SJCRH30 (cell line): Measurements from ENCODE around the gene OR10G3. TPM values are rescaled to one million over a fixed set of nuclear protein-coding genes. Genes with fewer than 3 reads are reported as not detected.
"Not testable (repeated sequence)": the region's sequence is repeated elsewhere in the genome, so short reads cannot be mapped to it uniquely, and the experiment has no call there.

ENCODE experiments used
- DNase-seq, 2 experiments: peaks; one replicate each; pipeline ENCODE4 v3.0.0-alpha.2; 2015 to 2020
- H3K27ac ChIP-seq: fragments of 250-450 bp; sonication (Bioruptor Pico); 2 replicates; pipeline ENCODE4 v1.5.1; 2020; ENCODE audit warnings: mild to moderate bottlenecking, moderate library complexity
- H3K27me3 ChIP-seq: fragments of 250-450 bp; sonication (Bioruptor Pico); 2 replicates; pipeline ENCODE4 v1.5.1; 2020; ENCODE audit warnings: mild to moderate bottlenecking, moderate library complexity
- H3K36me3 ChIP-seq: fragments of 250-450 bp; sonication (Bioruptor Pico); 2 replicates; pipeline ENCODE4 v1.5.1; 2020; ENCODE audit warnings: mild to moderate bottlenecking, moderate library complexity
- H3K4me1 ChIP-seq: fragments of 250-450 bp; sonication (Bioruptor Pico); 2 replicates; pipeline ENCODE4 v1.5.1; 2020; ENCODE audit warnings: mild to moderate bottlenecking, moderate library complexity
- H3K4me3 ChIP-seq: fragments of 250-450 bp; sonication (Bioruptor Pico); 2 replicates; pipeline ENCODE4 v1.5.1; 2020; ENCODE audit warnings: mild to moderate bottlenecking, moderate library complexity
- H3K9me3 ChIP-seq: fragments of 250-450 bp; sonication (Bioruptor Pico); replicated peaks from 2 replicates; pipeline ENCODE4 v1.5.1; 2020; ENCODE audit warnings: mild to moderate bottlenecking, moderate library complexity
- total RNA-seq: library from RNA; depleted of rRNA; stranded (reverse); fragments of >200 nt; shearing (Covaris generic); gene quantifications from 2 replicates; pipeline ENCODE4 v1.2.3, GENCODE V29; 2014; rRNA removed

OR10G3 gene
- total RNA-seq: not detected in 2 replicates

- no peak for DNase-seq
- Histone ChIP-seq H3K36me3 (no peaks in the 10 kb centered on the region), H3K27ac (no peak within 1 kb of the TSS), H3K9me3 (no peaks in the 10 kb centered on the region), H3K4me3 (no peak within 1 kb of the TSS), H3K27me3 (peaks cover 3% of the 10 kb centered on the region), H3K4me1 (no peaks in the 10 kb centered on the region)
Measured at GRCh38 chr14:21579976-21580375, at the start of gene OR10G3. Gene OR10G3 (minus strand): TSS chr14:21580076. CDS start chr14:21570744, 9,332 bp downstream.

GRCh38 chr14:21626491-21627230, 46.8 kb upstream of the OR10G3 start:
- Histone ChIP-seq H3K27me3 (no peaks in the 10 kb centered on the region), H3K4me3 (no peak overlapping the region), H3K36me3 (no peaks in the 10 kb centered on the region), H3K27ac (no peak overlapping the region), H3K9me3 (no peaks in the 10 kb centered on the region), H3K4me1 (no peaks in the 10 kb centered on the region)
- no peak for DNase-seq

- DNase-seq: no peak
- Histone ChIP-seq H3K4me1 (no peaks in the 10 kb centered on the region), H3K4me3 (no peak overlapping the region), H3K9me3 (no peaks in the 10 kb centered on the region), H3K27ac (no peak overlapping the region), H3K36me3 (no peaks in the 10 kb centered on the region), H3K27me3 (0 out of 2 replicates have a peak, but pooled peaks cover 5% of the 10 kb centered on the region)
Measured at GRCh38 chr14:21617614-21618013, 37.7 kb upstream of the OR10G3 start.

GRCh38 chr14:21614240-21614639, 34.4 kb upstream of the OR10G3 start:
- Histone ChIP-seq H3K4me3 (no peak overlapping the region), H3K9me3 (no peaks in the 10 kb centered on the region), H3K27ac (no peak overlapping the region), H3K36me3 (no peaks in the 10 kb centered on the region), H3K4me1 (no peaks in the 10 kb centered on the region), H3K27me3 (0 out of 2 replicates have a peak, but pooled peaks cover 6% of the 10 kb centered on the region)
- DNase-seq: no peak

- no peak overlapping the region for H3K27ac ChIP-seq
- DNase-seq: no peak
- no peaks in the 10 kb centered on the region for H3K36me3 ChIP-seq
- 0 out of 2 replicates have a peak, but pooled peaks cover 6% of the 10 kb centered on the region for H3K27me3 ChIP-seq
- H3K9me3 ChIP-seq: no peaks in the 10 kb centered on the region
- H3K4me3 ChIP-seq: no peak overlapping the region
- H3K4me1 ChIP-seq: no peaks in the 10 kb centered on the region
Measured at GRCh38 chr14:21612324-21612723, 32.4 kb upstream of the OR10G3 start.

- not testable (repeated sequence) for H3K4me1 ChIP-seq, H3K9me3 ChIP-seq, H3K36me3 ChIP-seq, DNase-seq, H3K27me3 ChIP-seq, H3K4me3 ChIP-seq, H3K27ac ChIP-seq
Measured at GRCh38 chr14:21602181-21602580, 22.3 kb upstream of the OR10G3 start.

GRCh38 chr14:21589317-21589716, 9.4 kb upstream of the OR10G3 start:
- no peak overlapping the region for H3K27ac ChIP-seq
- H3K9me3 ChIP-seq: no peaks in the 10 kb centered on the region
- no peaks in the 10 kb centered on the region for H3K4me1 ChIP-seq
- H3K4me3 ChIP-seq: no peak overlapping the region
- DNase-seq: no peak
- H3K27me3 ChIP-seq: no peaks in the 10 kb centered on the region
- H3K36me3 ChIP-seq: no peaks in the 10 kb centered on the region

GRCh38 chr14:21575661-21576060, 4.2 kb downstream of the OR10G3 start:
- no peaks in the 10 kb centered on the region for H3K4me1 ChIP-seq
- H3K36me3 ChIP-seq: no peaks in the 10 kb centered on the region
- no peak for DNase-seq
- no peak overlapping the region for H3K27ac ChIP-seq
- no peaks in the 10 kb centered on the region for H3K9me3 ChIP-seq
- H3K27me3 ChIP-seq: no peaks in the 10 kb centered on the region; the same call in 1 of the 2 replicates
- H3K4me3 ChIP-seq: no peak overlapping the region

GRCh38 chr14:21572604-21573003, 7.3 kb downstream of the OR10G3 start:
- Histone ChIP-seq H3K27ac (no peak overlapping the region), H3K4me1 (no peaks in the 10 kb centered on the region), H3K9me3 (no peaks in the 10 kb centered on the region), H3K36me3 (no peaks in the 10 kb centered on the region), H3K4me3 (no peak overlapping the region), H3K27me3 (no peaks in the 10 kb centered on the region)
- no peak for DNase-seq

GRCh38 chr14:21558703-21559170, 21.1 kb downstream of the OR10G3 start:
- Histone ChIP-seq H3K9me3 (no peaks in the 10 kb centered on the region), H3K27ac (no peak overlapping the region)

GRCh38 chr14:21557084-21557901, 22.6 kb downstream of the OR10G3 start:
- no peaks in the 10 kb centered on the region for H3K27me3 ChIP-seq
- H3K36me3 ChIP-seq: no peaks in the 10 kb centered on the region
- H3K4me1 ChIP-seq: no peaks in the 10 kb centered on the region
- peak overlapping the region; percentile 51 for H3K4me3 ChIP-seq
- peak; percentile 68 to 90 for DNase-seq
- no peaks in the 10 kb centered on the region for H3K9me3 ChIP-seq
- no peak overlapping the region for H3K27ac ChIP-seq

More at GRCh38 chr14:21558703-21559170, 21.1 kb downstream of the OR10G3 start:
- DNase-seq: no peak
- no peaks in the 10 kb centered on the region for H3K4me1 ChIP-seq
- H3K36me3 ChIP-seq: no peaks in the 10 kb centered on the region
- H3K4me3 ChIP-seq: no peak overlapping the region
- no peaks in the 10 kb centered on the region for H3K27me3 ChIP-seq

GRCh38 chr14:21556378-21557083, 23.3 kb downstream of the OR10G3 start:
- Histone ChIP-seq H3K9me3 (no peaks in the 10 kb centered on the region), H3K4me3 (no peak overlapping the region), H3K36me3 (no peaks in the 10 kb centered on the region), H3K27ac (no peak overlapping the region), H3K4me1 (no peaks in the 10 kb centered on the region), H3K27me3 (no peaks in the 10 kb centered on the region)
- no peak for DNase-seq

- Histone ChIP-seq H3K27me3 (no peaks in the 10 kb centered on the region), H3K9me3 (no peaks in the 10 kb centered on the region), H3K36me3 (no peaks in the 10 kb centered on the region), H3K27ac (no peak overlapping the region), H3K4me1 (no peaks in the 10 kb centered on the region), H3K4me3 (no peak overlapping the region)
- no peak for DNase-seq
Measured at GRCh38 chr14:21553266-21553665, 26.6 kb downstream of the OR10G3 start.

GRCh38 chr14:21544588-21544987, 35.3 kb downstream of the OR10G3 start:
- not testable (repeated sequence) for H3K27ac ChIP-seq, DNase-seq, H3K36me3 ChIP-seq

GRCh38 chr14:21543963-21544362, 35.9 kb downstream of the OR10G3 start:
- Histone ChIP-seq H3K4me1 (no peaks in the 10 kb centered on the region), H3K27me3 (no peaks in the 10 kb centered on the region; the same call in 1 of the 2 replicates), H3K36me3 (no peaks in the 10 kb centered on the region), H3K27ac (no peak overlapping the region), H3K9me3 (no peaks in the 10 kb centered on the region), H3K4me3 (no peak overlapping the region)
- DNase-seq: no peak

More at GRCh38 chr14:21544588-21544987, 35.3 kb downstream of the OR10G3 start:
- H3K4me3 ChIP-seq, H3K9me3 ChIP-seq, H3K27me3 ChIP-seq, H3K4me1 ChIP-seq: not testable (repeated sequence)
